Tibial artery (tissue), 4 donors: Measurements from ENCODE around the gene EFCAB6.
"Not testable (repeated sequence)": the region's sequence is repeated elsewhere in the genome, so short reads cannot be mapped to it uniquely, and the experiment has no call there.

Experiments
- DNase-seq, 2 donors: peaks; one replicate each; pipeline ENCODE4 v3.0.0-alpha.2; 2019
- H3K27ac ChIP-seq, 2 donors: fragments of 200-600 bp; sonication (generic) in 1 of 2; 1 replicate in 1 of 2; 2 replicates in 1 of 2; pipeline ENCODE4 v1.5.1; 2018 to 2019; ENCODE audit warnings: mild to moderate bottlenecking in 1 of 2
- H3K27me3 ChIP-seq, 2 donors: fragments of 200-600 bp; sonication (generic) in 1 of 2; one replicate each; pipeline versions ENCODE4 v1.5.1 to v1.6.0; 2016 to 2019
- H3K36me3 ChIP-seq, 3 donors: fragments of 200-600 bp; sonication (generic) in 2 of 3; one replicate each; pipeline ENCODE4 v1.5.1; 2016 to 2019; ENCODE audit warnings: mild to moderate bottlenecking in 2 of 3
- H3K4me1 ChIP-seq, 4 donors: fragments of 200-600 bp; sonication (generic) in 2 of 4; 1 replicate in 3 of 4; 2 replicates in 1 of 4; pipeline ENCODE4 v1.5.1; 2016 to 2019
- H3K4me3 ChIP-seq, 2 donors: fragments of 200-600 bp; sonication (generic) in 1 of 2; 1 replicate in 1 of 2; 2 replicates in 1 of 2; pipeline ENCODE4 v1.5.1; 2018 to 2019; ENCODE audit warnings: mild to moderate bottlenecking in 2 of 2
- H3K9me3 ChIP-seq, 3 donors: fragments of 200-600 bp; sonication (generic) in 1 of 3; one replicate each; pipeline ENCODE4 v1.5.1; 2016 to 2019
- intact Hi-C: fragments of 100-400 bp; cut with DNase I; formaldehyde crosslinking; loops from one replicate; pipeline ENCODE4 v1.15.0; 2023; ENCODE audit warnings: low total_unique reads
- TF ChIP-seq, protein P1 (sequence below), 2 experiments: fragments of 200-600 bp in 1 of 2; fragments of 450-650 bp in 1 of 2; IDR thresholded peaks; one replicate each; pipeline ENCODE4 v1.5.1; 2017 to 2019; ENCODE audit warnings: antibody characterized with exemption in 2 of 2, mild to moderate bottlenecking in 1 of 2, moderate library complexity in 1 of 2

EFCAB6 gene

GRCh38 chr22:43667656-43668055 lies 144.4 kb downstream of the EFCAB6 start:
- TF ChIP-seq, protein P1, sequence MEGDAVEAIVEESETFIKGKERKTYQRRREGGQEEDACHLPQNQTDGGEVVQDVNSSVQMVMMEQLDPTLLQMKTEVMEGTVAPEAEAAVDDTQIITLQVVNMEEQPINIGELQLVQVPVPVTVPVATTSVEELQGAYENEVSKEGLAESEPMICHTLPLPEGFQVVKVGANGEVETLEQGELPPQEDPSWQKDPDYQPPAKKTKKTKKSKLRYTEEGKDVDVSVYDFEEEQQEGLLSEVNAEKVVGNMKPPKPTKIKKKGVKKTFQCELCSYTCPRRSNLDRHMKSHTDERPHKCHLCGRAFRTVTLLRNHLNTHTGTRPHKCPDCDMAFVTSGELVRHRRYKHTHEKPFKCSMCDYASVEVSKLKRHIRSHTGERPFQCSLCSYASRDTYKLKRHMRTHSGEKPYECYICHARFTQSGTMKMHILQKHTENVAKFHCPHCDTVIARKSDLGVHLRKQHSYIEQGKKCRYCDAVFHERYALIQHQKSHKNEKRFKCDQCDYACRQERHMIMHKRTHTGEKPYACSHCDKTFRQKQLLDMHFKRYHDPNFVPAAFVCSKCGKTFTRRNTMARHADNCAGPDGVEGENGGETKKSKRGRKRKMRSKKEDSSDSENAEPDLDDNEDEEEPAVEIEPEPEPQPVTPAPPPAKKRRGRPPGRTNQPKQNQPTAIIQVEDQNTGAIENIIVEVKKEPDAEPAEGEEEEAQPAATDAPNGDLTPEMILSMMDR (IDR thresholded peaks at IDR 0.05) = no peak
- H3K27ac ChIP-seq = no peak overlapping the region
- no peak for DNase-seq
- intact Hi-C loops = no loop called here
- H3K27me3 ChIP-seq = no peaks in the 10 kb centered on the region
- no peaks in the 10 kb centered on the region for H3K36me3 ChIP-seq
- H3K4me1 ChIP-seq = no peaks in the 10 kb centered on the region
- H3K9me3 ChIP-seq = no peaks in the 10 kb centered on the region
- H3K4me3 ChIP-seq = no peak overlapping the region

- TF ChIP-seq, protein P1 (IDR thresholded peaks at IDR 0.05) = no peak
- Histone ChIP-seq H3K27ac (no peak overlapping the region), H3K4me1 (no peaks in the 10 kb centered on the region), H3K27me3 (no peaks in the 10 kb centered on the region), H3K9me3 (no peaks in the 10 kb centered on the region), H3K4me3 (no peak overlapping the region), H3K36me3 (no peaks in the 10 kb centered on the region)
- intact Hi-C loops = no loop called here
- DNase-seq = no peak
Observed at GRCh38 chr22:43666457-43666856, 145.6 kb downstream of the EFCAB6 start.

GRCh38 chr22:43658823-43659222 lies 153.3 kb downstream of the EFCAB6 start:
- intact Hi-C loops = no loop called here
- no peaks in the 10 kb centered on the region for H3K36me3 ChIP-seq
- no peaks in the 10 kb centered on the region for H3K9me3 ChIP-seq

GRCh38 chr22:43656581-43656980 lies 155.5 kb downstream of the EFCAB6 start:
- H3K36me3 ChIP-seq, H3K27ac ChIP-seq, intact Hi-C loops, H3K9me3 ChIP-seq, H3K4me3 ChIP-seq, H3K4me1 ChIP-seq, H3K27me3 ChIP-seq, DNase-seq: not testable (repeated sequence)

More at GRCh38 chr22:43658823-43659222, 153.3 kb downstream of the EFCAB6 start:
- no peak for DNase-seq
- TF ChIP-seq, protein P1 (IDR thresholded peaks at IDR 0.05) = no peak
- Histone ChIP-seq H3K27me3 (no peaks in the 10 kb centered on the region), H3K27ac (no peak overlapping the region), H3K4me3 (no peak overlapping the region), H3K4me1 (no peaks in the 10 kb centered on the region)

DNA sequence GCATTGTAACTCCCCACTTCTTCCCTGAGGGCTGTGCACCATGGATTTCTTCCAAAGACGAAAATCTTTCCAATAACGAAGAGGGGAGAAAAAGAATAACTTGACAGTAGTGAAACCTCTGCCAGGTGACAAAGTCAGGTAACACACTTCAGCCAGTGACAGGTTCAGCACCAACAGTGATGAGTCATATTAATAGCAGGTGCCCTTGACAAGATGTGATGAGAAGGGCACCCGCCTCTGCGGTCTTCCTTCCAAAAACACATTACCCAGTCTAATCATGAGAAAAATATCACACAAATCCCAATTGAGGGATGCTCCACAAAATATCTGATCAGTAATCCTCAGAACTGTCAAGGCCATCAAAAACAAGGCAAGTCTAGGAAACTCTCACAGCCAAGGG lies 157.8 kb downstream of the EFCAB6 start:
- Histone ChIP-seq H3K27me3 (no peaks in the 10 kb centered on the region), H3K36me3 (no peaks in the 10 kb centered on the region), H3K27ac (no peak overlapping the region), H3K4me1 (no peaks in the 10 kb centered on the region), H3K9me3 (no peaks in the 10 kb centered on the region), H3K4me3 (no peak overlapping the region)
- DNase-seq = no peak
- intact Hi-C loops = no loop called here
- TF ChIP-seq, protein P1 (IDR thresholded peaks at IDR 0.05) = no peak

- no peak for DNase-seq
- intact Hi-C loops = no loop called here
- Histone ChIP-seq H3K27ac (no peak overlapping the region), H3K9me3 (no peaks in the 10 kb centered on the region), H3K27me3 (no peaks in the 10 kb centered on the region), H3K4me3 (no peak overlapping the region), H3K4me1 (no peaks in the 10 kb centered on the region), H3K36me3 (no peaks in the 10 kb centered on the region)
- TF ChIP-seq, protein P1 (IDR thresholded peaks at IDR 0.05) = no peak
Observed at GRCh38 chr22:43652845-43653244, 159.3 kb downstream of the EFCAB6 start.
